CD14-positive monocyte (primary cell): ENCODE data around the gene SUMF2. TPM values are rescaled to one million over a fixed set of nuclear protein-coding genes. Genes with fewer than 3 reads are reported as not detected.

Experiments
- DNase-seq, 3 donors: peaks; one replicate each; pipeline ENCODE4 v3.0.0-alpha.2; 2011 to 2022
- H2AFZ ChIP-seq: 2 replicates; pipeline ENCODE4 v1.6.0; 2012; ENCODE audit warnings: mild to moderate bottlenecking, low read depth, low read length, inconsistent platforms; ENCODE audit not compliant: insufficient read depth, poor library complexity, severe bottlenecking
- H3K27ac ChIP-seq, 2 donors: 1 replicate in 1 of 2; 2 replicates in 1 of 2; pipeline ENCODE4 v1.5.1; 2012 to 2013; ENCODE audit warnings: low read length in 2 of 2, control low read depth in 1 of 2, inconsistent platforms in 1 of 2, low read depth in 1 of 2, mild to moderate bottlenecking in 1 of 2
- H3K27me3 ChIP-seq, 2 donors: one replicate each; pipeline versions ENCODE4 v1.6.0 to v1.6.1; 2011 to 2013; ENCODE audit warnings: low read length in 2 of 2; ENCODE audit not compliant: control insufficient read depth in 2 of 2, insufficient read depth in 2 of 2
- H3K36me3 ChIP-seq, 2 donors: replicated peaks in 1 of 2; 1 replicate in 1 of 2; 2 replicates in 1 of 2; pipeline versions ENCODE4 v1.5.1 to v1.6.1; 2012 to 2013; ENCODE audit warnings: low read length in 2 of 2, control low read depth in 1 of 2, inconsistent platforms in 1 of 2, mild to moderate bottlenecking in 1 of 2; ENCODE audit not compliant: insufficient read depth in 2 of 2, control insufficient read depth in 1 of 2
- H3K4me1 ChIP-seq, 2 donors: 1 replicate in 1 of 2; 2 replicates in 1 of 2; pipeline versions ENCODE4 v1.5.1 to v1.6.1; 2012 to 2013; ENCODE audit warnings: low read length in 2 of 2, control low read depth in 1 of 2, inconsistent platforms in 1 of 2, mild to moderate bottlenecking in 1 of 2, moderate library complexity in 1 of 2; ENCODE audit not compliant: insufficient read depth in 2 of 2, control insufficient read depth in 1 of 2
- H3K4me2 ChIP-seq: replicated peaks from 2 replicates; pipeline ENCODE3; 2012; ENCODE audit warnings: low read length, moderate library complexity, mild to moderate bottlenecking; ENCODE audit not compliant: poor library complexity, severe bottlenecking; ENCODE audit errors: extremely low read depth
- H3K4me3 ChIP-seq, 3 experiments: fragments of 200-600 bp in 1 of 3; sonication (generic) in 1 of 3; replicated peaks in 1 of 3; 1 replicate in 2 of 3; 2 replicates in 1 of 3; pipeline ENCODE4 v1.5.1; 2011 to 2013; ENCODE audit warnings: low read length in 3 of 3, mild to moderate bottlenecking in 3 of 3, control low read depth in 2 of 3, low read depth in 2 of 3, inconsistent platforms in 1 of 3, moderate library complexity in 1 of 3
- H3K79me2 ChIP-seq: 2 replicates; pipeline ENCODE4 v1.6.0; 2012; ENCODE audit warnings: mild to moderate bottlenecking, control low read depth, inconsistent platforms, low read length, moderate library complexity; ENCODE audit not compliant: insufficient read depth
- H3K9ac ChIP-seq: 2 replicates; pipeline ENCODE4 v1.6.0; 2017; ENCODE audit warnings: low read length, mild to moderate bottlenecking; ENCODE audit not compliant: insufficient read depth, poor library complexity, severe bottlenecking
- H3K9me3 ChIP-seq, 2 donors: replicated peaks in 1 of 2; 1 replicate in 1 of 2; 2 replicates in 1 of 2; pipeline versions ENCODE4 v1.5.1 to v1.6.1; 2012 to 2013; ENCODE audit warnings: low read length in 2 of 2, control low read depth in 1 of 2; ENCODE audit not compliant: control insufficient read depth in 1 of 2, insufficient read depth in 1 of 2
- H4K20me1 ChIP-seq: 2 replicates; pipeline ENCODE4 v1.6.0; 2012; ENCODE audit warnings: mild to moderate bottlenecking, low read length, control low read depth, moderate library complexity; ENCODE audit not compliant: insufficient read depth
- H3K27ac Mint-ChIP-seq, 7 donors: one replicate each; pipeline ENCODE4 v1.8.0; 2020; ENCODE audit warnings: mild to moderate bottlenecking in 7 of 7, mixed read lengths in 7 of 7, moderate library complexity in 6 of 7, inconsistent platforms in 2 of 7
- H3K27me3 Mint-ChIP-seq, 3 donors: one replicate each; pipeline ENCODE4 v1.8.0; 2021 to 2022; ENCODE audit warnings: low read depth in 3 of 3, mild to moderate bottlenecking in 3 of 3, mixed read lengths in 3 of 3, moderate library complexity in 3 of 3, inconsistent platforms in 1 of 3
- H3K36me3 Mint-ChIP-seq, 2 donors: one replicate each; pipeline ENCODE4 v1.8.0; 2020; ENCODE audit warnings: mixed read lengths in 2 of 2, inconsistent platforms in 1 of 2, mild to moderate bottlenecking in 1 of 2
- H3K4me1 Mint-ChIP-seq: one replicate; pipeline ENCODE4 v1.8.0; 2020; ENCODE audit warnings: mild to moderate bottlenecking, mixed read lengths
- H3K4me3 Mint-ChIP-seq, 2 donors: one replicate each; pipeline ENCODE4 v1.8.0; 2020; ENCODE audit warnings: mild to moderate bottlenecking in 2 of 2, mixed read lengths in 2 of 2, moderate library complexity in 1 of 2
- H3K9me3 Mint-ChIP-seq, 7 donors: one replicate each; pipeline ENCODE4 v1.8.0; 2020 to 2022; ENCODE audit warnings: mixed read lengths in 7 of 7, mild to moderate bottlenecking in 6 of 7, moderate library complexity in 6 of 7, inconsistent platforms in 2 of 7
- CTCF ChIP-seq: fragments of 200-600 bp; IDR thresholded peaks from one replicate; pipeline ENCODE4 v1.8.0; 2022; ENCODE audit warnings: antibody characterized with exemption, mild to moderate bottlenecking
- WGBS: methylation state at CpG from one replicate; pipeline ENCODE4 v1.1.5; 2013; ENCODE audit warnings: missing lambda C conversion rate; ENCODE audit not compliant: insufficient coverage; 5-methylcytosine and 5-hydroxymethylcytosine counted together
- intact Hi-C, 2 donors: fragments of 100-400 bp; cut with micrococcal nuclease; formaldehyde crosslinking; loops; one replicate each; pipeline versions ENCODE4 v1.15.0 to v1.15.1; 2023
- polyA plus RNA-seq, 3 donors: library from polyadenylated mRNA; depleted of rRNA in 1 of 3; unstranded in 2 of 3; stranded (reverse) in 1 of 3; fragments of 300-500 nt in 2 of 3; fragments of >200 nt in 1 of 3; fragmentation: Illumina TruSeq in 2 of 3; gene quantifications; 1 replicate in 2 of 3; 2 replicates in 1 of 3; pipeline ENCODE4 v1.2.3, GENCODE V29; 2012 to 2021

The SUMF2 gene
- polyA plus RNA-seq, 3 donors, result 69.5 to 88.2 (median 75.0) TPM

- Mint-ChIP-seq H3K9me3 (no peaks in the 10 kb centered on the region), H3K36me3 (peaks cover 26 to 33% of the 10 kb centered on the region in 2 donors)
- DNase-seq, result no peak
Observed at GRCh38 chr7:56051053-56051338, 13.1 kb upstream of the SUMF2 start.

More at GRCh38 chr7:56051053-56051338, 13.1 kb upstream of the SUMF2 start:
- peaks cover 26 to 33% of the 10 kb centered on the region in 2 donors for H3K36me3 ChIP-seq
- H2AFZ ChIP-seq, result peak overlapping the region; percentile 93
- H3K79me2 ChIP-seq, result peaks cover 46% of the 10 kb centered on the region
- under 1% methylated on average over 8 of the region's 9 CpGs for WGBS
- peak overlapping the region; percentile 39 to 93 (median 86) for H3K4me3 ChIP-seq
- peak overlapping the region; percentile 83 for H3K9ac ChIP-seq
- H3K9me3 ChIP-seq, result no peaks in the 10 kb centered on the region
- no peaks in the 10 kb centered on the region for H4K20me1 ChIP-seq
- no peak for TF ChIP-seq CTCF
- intact Hi-C loops, result loop anchor here in 1 of 2 donors (5.0 kb wide), 1 partner anchor 684 kb away; the partner anchor contains the start of gene LANCL2
- no peaks in the 10 kb centered on the region for H3K27me3 ChIP-seq
- Mint-ChIP-seq H3K27me3 (no peaks in the 10 kb centered on the region), H3K27ac (peak overlapping the region; percentile 88 to 97 (median 95)), H3K4me3 (peak overlapping the region; percentile 93 to 96), H3K4me1 (peaks cover 25% of the 10 kb centered on the region)
- peak overlapping the region; percentile 90 for H3K4me2 ChIP-seq
- peak overlapping the region; percentile 86 to 94 for H3K27ac ChIP-seq
- peaks cover 19 to 24% of the 10 kb centered on the region in 2 donors for H3K4me1 ChIP-seq
